Left lung (tissue), 10 donors: ENCODE results near the gene DLG1. TPM values are rescaled to one million over a fixed set of nuclear protein-coding genes. Genes with fewer than 3 reads are reported as not detected.
A peak's percentile ranks its signal among the peaks of the same experiment; 100 is the strongest.

Source experiments
- ATAC-seq: fragments of 200-7000 bp; cut with Tn5 transposase; one replicate; pipeline ENCODE4 v1.9.1; 2020; ENCODE audit warnings: moderate library complexity
- DNase-seq, 4 donors: peaks; one replicate each; pipeline ENCODE4 v3.0.0-alpha.2; 2013 to 2020
- H3K27ac ChIP-seq, 2 donors: fragments of 200-600 bp; sonication (generic) in 1 of 2; one replicate each; pipeline versions ENCODE4 v1.5.0 to v1.8.0; 2020 to 2021
- H3K27me3 ChIP-seq, 2 donors: fragments of 200-600 bp; sonication (generic) in 1 of 2; one replicate each; pipeline versions ENCODE4 v1.5.0 to v1.8.0; 2020 to 2021
- H3K36me3 ChIP-seq, 2 donors: fragments of 200-600 bp; sonication (generic) in 1 of 2; one replicate each; pipeline versions ENCODE4 v1.5.0 to v1.8.0; 2020 to 2021
- H3K4me1 ChIP-seq, 2 donors: fragments of 200-600 bp; one replicate each; pipeline ENCODE4 v1.8.0; 2021
- H3K4me3 ChIP-seq, 2 donors: fragments of 200-600 bp; sonication (generic) in 1 of 2; one replicate each; pipeline versions ENCODE4 v1.5.0 to v1.8.0; 2020 to 2021; ENCODE audit warnings: mild to moderate bottlenecking in 1 of 2
- H3K9me3 ChIP-seq, 2 donors: fragments of 200-600 bp; sonication (generic) in 1 of 2; one replicate each; pipeline versions ENCODE4 v1.5.0 to v1.8.0; 2020 to 2021
- CTCF ChIP-seq, 2 donors: fragments of 200-600 bp; sonication (generic) in 1 of 2; IDR thresholded peaks; one replicate each; pipeline versions ENCODE4 v1.5.0 to v1.8.0; 2021; ENCODE audit warnings: antibody characterized with exemption in 2 of 2
- intact Hi-C, 2 donors: fragments of 100-400 bp; cut with DNase I; formaldehyde crosslinking; loops; one replicate each; pipeline versions ENCODE4 v1.11.2 to v1.14.2; 2022
- polyA plus RNA-seq, 6 donors: library from polyadenylated mRNA; unstranded; fragments of 120-200 nt; gene quantifications; one replicate each; pipeline ENCODE4 v1.2.1, GENCODE V29; 2013; ENCODE audit not compliant: insufficient read length in 6 of 6
- total RNA-seq, 2 donors: library from RNA; stranded (reverse); fragmentation: NEBNext Ultra II Directional; extraction: Animal tissue kit (Norgen Biotek cat#: 25700); gene quantifications; one replicate each; pipeline ENCODE4 v1.2.1, GENCODE V29; 2021
- donor health status: DM: no; HTN: yes; CAD: no.
- donor health status: DM: no; HTN: no; CAD: no.

Gene DLG1
- total and polyA plus RNA-seq, 8 donors: 71.0 to 89.9 (median 83.2) TPM

DNA sequence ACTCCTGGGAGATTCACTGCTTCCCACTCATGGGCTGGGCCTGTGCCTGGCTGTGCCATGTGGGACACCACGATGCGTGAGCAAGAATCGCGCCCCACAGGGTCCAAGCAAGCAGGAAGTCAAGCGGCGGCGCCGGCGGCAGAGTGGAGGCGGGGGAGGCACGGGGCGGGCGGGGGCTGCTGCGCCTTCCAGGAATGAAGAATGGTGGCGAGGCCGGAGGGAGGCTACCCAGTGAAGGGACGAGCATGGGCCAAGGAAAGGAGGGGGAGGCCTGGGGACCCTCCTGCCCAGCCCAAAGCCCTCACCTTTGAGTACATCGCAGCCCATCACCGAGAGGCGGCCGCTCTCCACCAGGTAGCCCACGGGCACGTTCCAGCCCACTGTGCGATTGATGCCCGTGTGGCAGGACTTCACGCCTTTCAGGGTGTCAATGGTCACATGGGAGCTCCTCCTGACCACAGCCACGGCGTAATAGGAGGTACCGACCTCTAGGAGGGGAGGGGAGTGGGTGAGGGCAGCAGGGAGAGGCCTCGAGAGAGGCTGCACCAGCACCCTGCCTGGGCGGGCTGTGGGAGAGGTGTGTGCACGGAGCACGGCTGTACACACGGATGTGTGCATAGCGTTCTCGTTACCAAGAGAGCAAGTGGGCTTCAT, 274.3 kb downstream of the DLG1 start:
- no peak for TF ChIP-seq CTCF (IDR thresholded peaks at IDR 0.05)
- intact Hi-C loops: no loop called here
- Histone ChIP-seq H3K4me1 (peaks cover 4 to 24% of the 10 kb centered on the region in 2 donors), H3K36me3 (no peaks in the 10 kb centered on the region), H3K27me3 (peaks cover 0 to 56% of the 10 kb centered on the region in 2 donors), H3K27ac (no peak overlapping the region), H3K9me3 (no peaks in the 10 kb centered on the region), H3K4me3 (no peak overlapping the region)
- ATAC-seq (peak; percentile 18), DNase-seq (peak in 1 of 4 donors; percentile 35)

- no peak overlapping the region for H3K4me3 ChIP-seq
- peak; percentile 66 for ATAC-seq
Measured at GRCh38 chr3:197023241-197023997, 275.0 kb downstream of the DLG1 start.

DNA sequence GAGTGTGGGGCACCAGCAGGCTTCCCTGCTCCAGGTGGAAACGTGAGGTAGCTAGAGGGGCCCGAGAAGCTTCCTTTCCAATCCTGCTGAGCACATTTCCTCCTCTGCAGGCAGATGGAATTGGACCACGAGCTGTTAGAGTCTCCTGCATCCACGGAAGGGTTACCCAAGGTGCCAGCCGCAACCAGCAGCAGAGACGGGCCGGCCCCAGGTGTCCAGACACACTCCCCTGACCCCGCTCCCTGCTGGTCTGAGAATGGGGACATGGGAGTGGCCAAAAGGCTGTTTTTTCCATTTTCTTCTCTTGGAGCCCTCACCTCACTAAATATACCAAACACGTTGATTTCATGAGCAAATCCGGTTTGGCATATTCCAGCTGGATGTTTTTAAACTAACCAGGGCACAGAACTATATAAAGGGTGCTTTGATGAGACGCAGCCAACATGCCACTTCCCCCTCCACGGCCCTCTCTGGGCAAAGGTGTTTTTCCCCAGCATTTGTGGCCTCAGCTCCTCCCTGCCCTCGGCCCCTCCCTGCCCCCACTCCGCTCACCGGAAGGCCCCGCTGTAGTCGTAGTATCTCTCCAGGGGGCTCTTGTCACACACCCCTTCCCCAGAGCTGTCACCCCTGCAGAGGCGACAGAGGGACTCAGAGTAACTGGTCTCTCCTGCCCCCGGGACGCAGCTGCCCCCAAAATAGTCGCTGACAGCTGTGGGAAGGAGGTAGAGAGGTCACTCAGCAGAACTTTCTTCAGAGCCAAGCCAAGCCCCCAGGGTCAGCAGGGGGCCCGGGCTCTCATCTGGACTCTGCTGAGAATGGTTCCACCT, 275.8 kb downstream of the DLG1 start:
- DNase-seq: no peak
- ATAC-seq: no peak
- H3K27me3 ChIP-seq: peaks cover 0 to 43% of the 10 kb centered on the region in 2 donors
- intact Hi-C loops: no loop called here
- no peak for TF ChIP-seq CTCF (IDR thresholded peaks at IDR 0.05)
- no peaks in the 10 kb centered on the region for H3K9me3 ChIP-seq
- no peak overlapping the region for H3K27ac ChIP-seq
- H3K36me3 ChIP-seq: no peaks in the 10 kb centered on the region
- peaks cover 0 to 15% of the 10 kb centered on the region in 2 donors for H3K4me1 ChIP-seq
- no peak overlapping the region for H3K4me3 ChIP-seq

More at GRCh38 chr3:197023241-197023997, 275.0 kb downstream of the DLG1 start:
- TF ChIP-seq CTCF (IDR thresholded peaks at IDR 0.05): no peak
- intact Hi-C loops: no loop called here
- Histone ChIP-seq H3K9me3 (no peaks in the 10 kb centered on the region), H3K27me3 (peaks cover 0 to 49% of the 10 kb centered on the region in 2 donors), H3K36me3 (no peaks in the 10 kb centered on the region), H3K27ac (no peak overlapping the region), H3K4me1 (peaks cover 0 to 16% of the 10 kb centered on the region in 2 donors)
- no peak for DNase-seq

DNA sequence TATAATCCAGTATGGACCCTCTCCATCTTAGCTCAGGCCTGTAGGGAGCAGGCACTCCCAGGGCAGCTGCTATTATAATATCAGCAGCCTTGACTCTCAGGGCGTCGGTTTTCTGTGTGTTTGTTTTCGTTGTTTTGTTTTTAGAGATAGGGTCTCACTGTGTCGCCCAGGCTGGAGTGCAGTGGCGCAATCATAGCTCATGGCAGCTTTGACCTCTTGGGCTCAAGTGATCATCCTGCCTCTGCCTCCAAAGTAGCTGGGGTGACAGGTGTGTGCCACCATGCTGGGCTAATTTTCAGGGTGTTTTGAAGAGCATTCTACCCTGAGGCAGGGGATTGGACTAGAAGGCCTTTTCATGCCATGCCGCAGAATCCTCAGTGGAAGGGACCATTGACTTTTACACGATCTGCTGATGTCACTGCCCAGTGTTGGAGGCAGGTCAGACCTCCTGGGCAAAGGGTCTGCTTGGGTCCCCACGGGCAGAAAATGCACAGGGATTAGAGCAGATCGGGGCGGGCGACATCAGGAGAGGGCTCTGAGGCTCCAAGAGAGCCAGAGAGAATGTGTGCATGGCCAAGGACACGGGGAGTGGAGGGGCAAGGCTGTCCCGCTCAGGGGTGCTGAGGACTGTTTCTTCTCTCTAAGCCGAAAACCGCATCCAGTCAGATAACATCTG, 276.5 kb downstream of the DLG1 start:
- TF ChIP-seq CTCF (IDR thresholded peaks at IDR 0.05): no peak
- ATAC-seq (no peak), DNase-seq (no peak)
- intact Hi-C loops: no loop called here
- Histone ChIP-seq H3K4me1 (peaks cover 0 to 15% of the 10 kb centered on the region in 2 donors), H3K9me3 (no peaks in the 10 kb centered on the region), H3K27me3 (peaks cover 0 to 43% of the 10 kb centered on the region in 2 donors), H3K36me3 (no peaks in the 10 kb centered on the region), H3K27ac (no peak overlapping the region), H3K4me3 (no peak overlapping the region)
